ENCODE results near the gene DDX3X. TPM values are rescaled to one million over a fixed set of nuclear protein-coding genes. Genes with fewer than 3 reads are reported as not detected.

DDX3X gene
- total and polyA plus RNA-seq, 10 of the 15 experiments (the other 5 are each of a cell fraction or from before 2014, with no cell fraction given): 52.0 to 283 (median 172) TPM

DNA sequence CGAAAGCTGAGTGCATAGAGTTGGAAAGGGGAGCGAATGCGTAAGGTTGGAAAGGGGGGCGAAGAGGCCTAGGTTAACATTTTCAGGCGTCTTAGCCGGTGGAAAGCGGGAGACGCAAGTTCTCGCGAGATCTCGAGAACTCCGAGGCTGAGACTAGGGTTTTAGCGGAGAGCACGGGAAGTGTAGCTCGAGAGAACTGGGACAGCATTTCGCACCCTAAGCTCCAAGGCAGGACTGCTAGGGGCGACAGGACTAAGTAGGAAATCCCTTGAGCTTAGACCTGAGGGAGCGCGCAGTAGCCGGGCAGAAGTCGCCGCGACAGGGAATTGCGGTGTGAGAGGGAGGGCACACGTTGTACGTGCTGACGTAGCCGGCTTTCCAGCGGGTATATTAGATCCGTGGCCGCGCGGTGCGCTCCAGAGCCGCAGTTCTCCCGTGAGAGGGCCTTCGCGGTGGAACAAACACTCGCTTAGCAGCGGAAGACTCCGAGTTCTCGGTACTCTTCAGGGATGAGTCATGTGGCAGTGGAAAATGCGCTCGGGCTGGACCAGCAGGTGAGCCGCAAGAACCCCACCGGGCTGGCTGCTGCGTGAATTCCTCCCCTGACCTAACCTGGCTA lies at the start of gene DDX3X (continued):
- TF ChIP-seq, protein P1, sequence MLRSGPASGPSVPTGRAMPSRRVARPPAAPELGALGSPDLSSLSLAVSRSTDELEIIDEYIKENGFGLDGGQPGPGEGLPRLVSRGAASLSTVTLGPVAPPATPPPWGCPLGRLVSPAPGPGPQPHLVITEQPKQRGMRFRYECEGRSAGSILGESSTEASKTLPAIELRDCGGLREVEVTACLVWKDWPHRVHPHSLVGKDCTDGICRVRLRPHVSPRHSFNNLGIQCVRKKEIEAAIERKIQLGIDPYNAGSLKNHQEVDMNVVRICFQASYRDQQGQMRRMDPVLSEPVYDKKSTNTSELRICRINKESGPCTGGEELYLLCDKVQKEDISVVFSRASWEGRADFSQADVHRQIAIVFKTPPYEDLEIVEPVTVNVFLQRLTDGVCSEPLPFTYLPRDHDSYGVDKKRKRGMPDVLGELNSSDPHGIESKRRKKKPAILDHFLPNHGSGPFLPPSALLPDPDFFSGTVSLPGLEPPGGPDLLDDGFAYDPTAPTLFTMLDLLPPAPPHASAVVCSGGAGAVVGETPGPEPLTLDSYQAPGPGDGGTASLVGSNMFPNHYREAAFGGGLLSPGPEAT (IDR thresholded peaks at IDR 0.05; ENCODE audit: low read depth): no peak; the same call in 1 of the 2 replicates
- TF ChIP-seq PBX3 (IDR thresholded peaks at IDR 0.05; ENCODE audit: insufficient replicate concordance, low read depth, low read length) (no peak), TBL1XR1 (IDR thresholded peaks at IDR 0.05; ENCODE audit: low read depth, low read length) (no peak), CHD2 (IDR thresholded peaks at IDR 0.05; ENCODE audit: borderline replicate concordance, low read depth, low read length) (peak; percentile 98), SRF (IDR thresholded peaks at IDR 0.05; ENCODE audit: low read depth in 2 of 2, low read length in 2 of 2) (no peak), SREBF1 (IDR thresholded peaks at IDR 0.05; ENCODE audit: low read length) (no peak), NRF1 (conservative IDR thresholded peaks at IDR 0.05; ENCODE audit: low read depth, low read length) (no peak), TAF1 (IDR thresholded peaks at IDR 0.05; ENCODE audit: borderline replicate concordance, low read depth, low read length) (peak; percentile 97), CTCF (IDR thresholded peaks at IDR 0.05 in 2 of 3, conservative IDR thresholded peaks at IDR 0.05 in 1 of 3; ENCODE audit: control insufficient read depth in 2 of 3, extremely low read depth in 1 of 3, insufficient read depth in 1 of 3, low read depth in 3 of 3, low read length in 3 of 3) (peak; percentile 19 to 37 (median 29); a peak in 5 of 6 replicates), ZNF384 (IDR thresholded peaks at IDR 0.05; ENCODE audit: borderline replicate concordance, low read depth, low read length) (no peak), GATAD2B (conservative IDR thresholded peaks at IDR 0.05; ENCODE audit: low read depth) (no peak; the same call in 1 of the 2 replicates), ZNF687 (IDR thresholded peaks at IDR 0.05) (peak; percentile 95), KLF5 (IDR thresholded peaks at IDR 0.05; ENCODE audit: partially characterized antibody) (peak; percentile 11), SMAD1 (IDR thresholded peaks at IDR 0.05; ENCODE audit: low read depth, partially characterized antibody) (peak; percentile 96), MEF2B (IDR thresholded peaks at IDR 0.05; ENCODE audit: partially characterized antibody, poor library complexity, severe bottlenecking) (no peak), ETV6 (conservative IDR thresholded peaks at IDR 0.05 in 1 of 2, IDR thresholded peaks at IDR 0.05 in 1 of 2; ENCODE audit: borderline replicate concordance in 1 of 2, low read depth in 1 of 2) (0 out of 4 replicates have a peak, but pooled peaks of 1 of the 2 experiments have one; percentile 30)
- TF ChIP-seq, protein P2, sequence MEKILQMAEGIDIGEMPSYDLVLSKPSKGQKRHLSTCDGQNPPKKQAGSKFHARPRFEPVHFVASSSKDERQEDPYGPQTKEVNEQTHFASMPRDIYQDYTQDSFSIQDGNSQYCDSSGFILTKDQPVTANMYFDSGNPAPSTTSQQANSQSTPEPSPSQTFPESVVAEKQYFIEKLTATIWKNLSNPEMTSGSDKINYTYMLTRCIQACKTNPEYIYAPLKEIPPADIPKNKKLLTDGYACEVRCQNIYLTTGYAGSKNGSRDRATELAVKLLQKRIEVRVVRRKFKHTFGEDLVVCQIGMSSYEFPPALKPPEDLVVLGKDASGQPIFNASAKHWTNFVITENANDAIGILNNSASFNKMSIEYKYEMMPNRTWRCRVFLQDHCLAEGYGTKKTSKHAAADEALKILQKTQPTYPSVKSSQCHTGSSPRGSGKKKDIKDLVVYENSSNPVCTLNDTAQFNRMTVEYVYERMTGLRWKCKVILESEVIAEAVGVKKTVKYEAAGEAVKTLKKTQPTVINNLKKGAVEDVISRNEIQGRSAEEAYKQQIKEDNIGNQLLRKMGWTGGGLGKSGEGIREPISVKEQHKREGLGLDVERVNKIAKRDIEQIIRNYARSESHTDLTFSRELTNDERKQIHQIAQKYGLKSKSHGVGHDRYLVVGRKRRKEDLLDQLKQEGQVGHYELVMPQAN (conservative IDR thresholded peaks at IDR 0.05): peak; percentile 91

Data from GM12878 (cell line).